Measurements from ENCODE around the gene NCAPD2.

NCAPD2 gene

GRCh38 chr12:6547987-6548386 lies 54.1 kb downstream of the NCAPD2 start:
- Histone ChIP-seq H3K36me3 (peaks cover 72% of the 10 kb centered on the region), H3K27ac (no peak overlapping the region)
- DNase-seq, result no peak

DNA sequence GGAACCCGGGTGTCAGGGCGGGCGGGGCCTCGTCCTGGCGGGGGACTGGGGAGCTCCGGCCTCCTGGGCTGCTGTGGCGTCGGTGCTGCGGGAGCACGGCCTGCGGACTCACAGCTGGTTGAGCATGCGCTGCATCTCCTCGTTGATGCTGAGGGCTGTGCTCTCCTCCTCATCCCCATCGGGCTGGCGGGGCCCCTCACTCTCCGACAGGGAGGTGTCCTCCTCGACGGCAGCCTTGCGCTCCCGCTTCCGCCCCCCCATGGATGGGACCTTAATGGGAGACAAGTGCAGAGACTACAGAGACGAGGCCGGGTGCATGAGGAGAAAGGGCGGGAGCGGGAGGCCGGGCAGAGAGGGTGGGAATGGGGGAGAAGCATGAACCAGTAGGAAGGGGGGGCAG lies 54.7 kb downstream of the NCAPD2 start:
- Histone ChIP-seq H3K9me3 (ENCODE audit: severe bottlenecking) (no peaks in the 10 kb centered on the region), H3K27ac (no peak overlapping the region), H3K36me3 (peaks cover 75% of the 10 kb centered on the region), H3K27me3 (ENCODE audit: insufficient read depth, low read depth, severe bottlenecking) (no peaks in the 10 kb centered on the region), H3K4me3 (ENCODE audit: low read depth, low read length) (no peak overlapping the region)
- DNase-seq, result no peak
- TF ChIP-seq CTCF (IDR thresholded peaks at IDR 0.05; ENCODE audit: low read depth, low read length), result no peak

More at GRCh38 chr12:6547987-6548386, 54.1 kb downstream of the NCAPD2 start:
- Histone ChIP-seq H3K9me3 (ENCODE audit: severe bottlenecking) (no peaks in the 10 kb centered on the region), H3K4me3 (ENCODE audit: low read depth, low read length) (no peak overlapping the region), H3K27me3 (ENCODE audit: insufficient read depth, low read depth, severe bottlenecking) (no peaks in the 10 kb centered on the region)
- TF ChIP-seq CTCF (IDR thresholded peaks at IDR 0.05; ENCODE audit: low read depth, low read length), result no peak

DNA sequence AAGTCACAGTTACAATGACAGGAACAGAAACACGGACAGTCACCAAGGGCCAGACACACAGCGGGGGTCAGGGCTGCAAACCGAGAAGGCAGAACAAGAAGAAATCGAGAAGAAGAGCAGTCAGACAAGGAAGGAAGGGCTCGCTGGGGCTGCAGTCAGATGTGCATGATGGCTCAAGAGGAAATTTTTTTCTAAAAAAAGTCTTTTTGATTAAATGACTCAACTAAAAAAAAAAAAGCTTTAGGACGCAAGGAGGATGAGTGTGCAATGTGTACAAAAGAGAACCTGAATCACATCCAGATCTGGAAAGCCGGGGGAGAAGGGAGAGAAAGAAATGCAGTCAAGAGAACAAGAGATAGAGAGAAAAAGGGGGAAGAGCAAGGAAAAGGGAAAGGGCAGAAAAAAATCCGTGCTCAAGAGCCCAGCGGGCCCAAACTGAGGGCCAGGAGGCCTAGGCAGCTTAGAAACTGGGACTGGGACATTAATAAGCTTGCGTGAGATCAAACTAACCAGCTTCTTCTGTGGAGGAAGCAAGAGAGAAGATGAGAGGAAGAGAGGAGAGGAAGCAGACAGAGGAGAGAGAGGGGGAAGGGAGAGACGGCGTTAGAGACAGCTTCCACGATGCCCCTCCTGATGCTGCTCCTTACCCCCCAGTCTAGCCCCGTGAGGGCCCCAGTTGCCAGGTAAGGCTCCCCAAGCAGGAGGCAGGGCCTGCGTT lies 55.2 kb downstream of the NCAPD2 start:
- peaks cover 74% of the 10 kb centered on the region for H3K36me3 ChIP-seq
- no peaks in the 10 kb centered on the region for H3K27me3 ChIP-seq (ENCODE audit: insufficient read depth, low read depth, severe bottlenecking)
- H3K27ac ChIP-seq, result no peak overlapping the region
- H3K4me3 ChIP-seq (ENCODE audit: low read depth, low read length), result no peak overlapping the region
- no peaks in the 10 kb centered on the region for H3K9me3 ChIP-seq (ENCODE audit: severe bottlenecking)
- no peak for DNase-seq
- no peak for TF ChIP-seq CTCF (IDR thresholded peaks at IDR 0.05; ENCODE audit: low read depth, low read length)

DNA sequence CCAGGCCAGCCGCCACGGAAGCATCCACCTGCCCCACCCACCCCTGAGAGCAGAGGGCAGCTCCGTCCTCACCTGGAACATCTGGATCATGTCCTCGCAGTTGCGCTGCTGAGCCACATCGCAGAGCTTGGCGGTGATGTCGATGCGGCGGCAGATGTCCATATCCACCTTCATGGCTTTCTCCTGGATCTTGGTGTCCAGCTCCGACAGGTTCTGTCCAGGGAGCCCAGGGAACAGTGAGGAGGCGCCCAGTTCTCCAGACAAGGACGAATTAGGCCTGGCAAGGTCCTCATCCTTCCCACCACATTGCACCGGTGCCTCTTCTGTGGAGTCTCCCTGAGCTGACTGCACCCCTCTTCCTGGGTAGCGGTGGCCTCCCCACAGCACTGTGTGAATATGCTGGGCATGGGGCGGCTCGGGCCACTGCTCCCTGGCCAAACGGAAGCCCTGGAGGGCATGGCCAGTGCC lies 55.8 kb downstream of the NCAPD2 start:
- Histone ChIP-seq H3K27me3 (ENCODE audit: insufficient read depth, low read depth, severe bottlenecking) (no peaks in the 10 kb centered on the region), H3K4me3 (ENCODE audit: low read depth, low read length) (no peak overlapping the region), H3K36me3 (peaks cover 69% of the 10 kb centered on the region), H3K27ac (no peak overlapping the region), H3K9me3 (ENCODE audit: severe bottlenecking) (no peaks in the 10 kb centered on the region)
- TF ChIP-seq CTCF (IDR thresholded peaks at IDR 0.05; ENCODE audit: low read depth, low read length), result no peak
- no peak for DNase-seq

DNA sequence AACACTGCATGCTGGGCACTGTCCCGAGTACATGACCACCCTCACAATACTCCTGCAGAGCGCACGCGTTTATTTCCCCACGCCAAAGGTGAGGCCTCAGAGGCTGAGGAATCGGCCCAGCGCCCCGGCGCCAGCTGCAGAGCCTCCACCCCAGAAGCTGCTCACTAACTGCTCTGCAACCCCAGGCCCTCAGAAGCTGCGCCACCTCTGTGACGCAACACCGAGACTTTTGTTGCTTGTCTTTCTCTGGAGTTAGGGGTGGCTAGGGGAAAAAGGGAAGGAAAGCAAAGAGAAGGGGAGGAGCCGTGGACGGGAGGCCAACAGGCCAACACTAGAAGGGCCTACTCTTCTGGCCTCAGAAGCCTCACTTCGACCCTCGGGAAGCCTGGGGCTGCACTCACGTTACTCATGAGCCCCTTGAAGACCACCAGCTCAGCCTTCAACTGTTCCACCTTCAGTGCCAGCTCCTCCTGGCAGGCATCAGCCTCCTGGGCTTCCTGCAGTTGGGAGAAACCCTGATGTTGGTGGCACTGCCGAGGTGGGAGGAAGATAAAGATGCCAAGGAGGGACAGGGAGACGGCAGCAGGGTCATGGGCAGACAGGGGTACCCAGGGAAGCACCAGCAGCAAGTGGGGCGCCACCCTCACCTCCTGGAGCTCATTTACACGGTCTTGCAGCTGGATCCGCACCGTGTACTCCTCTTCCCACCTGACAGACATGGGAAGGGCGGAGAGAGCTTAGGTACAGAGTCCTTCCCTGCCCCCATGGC lies 56.6 kb downstream of the NCAPD2 start:
- Histone ChIP-seq H3K36me3 (peaks cover 69% of the 10 kb centered on the region), H3K9me3 (ENCODE audit: severe bottlenecking) (no peaks in the 10 kb centered on the region), H3K27me3 (ENCODE audit: insufficient read depth, low read depth, severe bottlenecking) (no peaks in the 10 kb centered on the region), H3K4me3 (ENCODE audit: low read depth, low read length) (no peak overlapping the region), H3K27ac (no peak overlapping the region)
- no peak for DNase-seq
- TF ChIP-seq CTCF (IDR thresholded peaks at IDR 0.05; ENCODE audit: low read depth, low read length), result no peak

Data from WERI-Rb-1 (cell line).